DND-41 (cell line): ENCODE measurements around the gene CLEC20A.

Experiments used
- CTCF ChIP-seq: IDR thresholded peaks from 2 replicates; pipeline ENCODE4 v1.5.1; 2012; ENCODE audit warnings: borderline replicate concordance, low read length, moderate library complexity, mild to moderate bottlenecking; ENCODE audit not compliant: poor library complexity, severe bottlenecking; ENCODE audit errors: extremely low read depth
- EZH2 ChIP-seq: IDR thresholded peaks from 3 replicates; pipeline ENCODE4 v1.6.1; 2012; ENCODE audit warnings: borderline replicate concordance, low read depth, mild to moderate bottlenecking, moderate library complexity, low read length, inconsistent platforms; ENCODE audit not compliant: severe bottlenecking

GRCh38 chr1:178521241-178521640 lies 24.5 kb upstream of the CLEC20A start:
- TF ChIP-seq CTCF (no peak), EZH2 (no peak)
